Gastrocnemius medialis (tissue), 4 donors: ENCODE results near the gene SIDT1. TPM values are rescaled to one million over a fixed set of nuclear protein-coding genes. Genes with fewer than 3 reads are reported as not detected.

Experiments used
- ATAC-seq, 2 donors: fragments of 150-250 bp; one replicate each; pipeline ENCODE4 v1.9.1; 2016
- DNase-seq, 2 donors: peaks; one replicate each; pipeline ENCODE4 v3.0.0-alpha.2; 2019
- H3K27ac ChIP-seq, 4 donors: fragments of 200-600 bp; sonication (generic); 1 replicate in 1 of 4; 2 replicates in 3 of 4; pipeline ENCODE4 v1.5.1; 2016 to 2018; ENCODE audit warnings: mild to moderate bottlenecking in 2 of 4, moderate library complexity in 1 of 4
- H3K27me3 ChIP-seq, 3 donors: fragments of 200-600 bp; sonication (generic) in 2 of 3; 1 replicate in 1 of 3; 2 replicates in 2 of 3; pipeline versions ENCODE4 v1.5.1 to v1.6.0; 2016 to 2019; ENCODE audit warnings: mild to moderate bottlenecking in 1 of 3, moderate library complexity in 1 of 3
- H3K36me3 ChIP-seq, 2 donors: fragments of 200-600 bp; sonication (generic) in 1 of 2; one replicate each; pipeline ENCODE4 v1.5.1; 2017 to 2018
- H3K4me1 ChIP-seq, 2 donors: fragments of 200-600 bp; sonication (generic) in 1 of 2; one replicate each; pipeline ENCODE4 v1.5.1; 2016 to 2017; ENCODE audit warnings: mild to moderate bottlenecking in 2 of 2
- H3K4me3 ChIP-seq, 4 donors: fragments of 200-600 bp; sonication (generic) in 3 of 4; 1 replicate in 1 of 4; 2 replicates in 3 of 4; pipeline ENCODE4 v1.5.1; 2016 to 2019; ENCODE audit warnings: mild to moderate bottlenecking in 2 of 4
- H3K9me3 ChIP-seq, 3 donors: fragments of 200-600 bp; sonication (generic) in 2 of 3; 1 replicate in 1 of 3; 2 replicates in 2 of 3; pipeline ENCODE4 v1.5.1; 2016 to 2019
- POLR2A ChIP-seq, 2 donors: fragments of 450-650 bp; IDR thresholded peaks; one replicate each; pipeline ENCODE4 v1.6.1; 2017; ENCODE audit warnings: antibody characterized with exemption in 2 of 2, mild to moderate bottlenecking in 2 of 2, moderate library complexity in 2 of 2
- in situ Hi-C, 4 donors: fragments of 200-750 bp; cut with MboI; loops; one replicate each; pipeline versions ENCODE4 v1.15.0 to v1.8.0; 2017; ENCODE audit warnings: low sequenced_read_pairs in 4 of 4
- intact Hi-C: fragments of 100-400 bp; cut with DNase I; formaldehyde crosslinking; loops from one replicate; pipeline ENCODE4 v1.15.1; 2023; ENCODE audit warnings: low total_unique reads
- total RNA-seq, 4 donors: library from RNA; depleted of rRNA; stranded (reverse); fragments of >200 nt; gene quantifications; one replicate each; pipeline versions ENCODE4 v1.1.0 to v1.2.3, GENCODE V29; 2016
- TF ChIP-seq, protein P1 (sequence below), 5 experiments: fragments of 450-650 bp in 3 of 5; fragments of 200-600 bp in 2 of 5; sonication (generic) in 2 of 5; IDR thresholded peaks in 4 of 5; conservative IDR thresholded peaks in 1 of 5; 1 replicate in 4 of 5; 2 replicates in 1 of 5; pipeline ENCODE4 v1.5.1; 2016 to 2019; ENCODE audit warnings: antibody characterized with exemption in 5 of 5, mild to moderate bottlenecking in 3 of 5, moderate library complexity in 3 of 5

The SIDT1 gene
- total RNA-seq, 4 donors from 2014 or later: 0.13 to 0.87 (median 0.19) TPM; not detected in 1

GRCh38 chr3:113637756-113638155, 105.4 kb downstream of the SIDT1 start:
- ATAC-seq (no peak), DNase-seq (no peak)
- H3K27ac ChIP-seq: no peak overlapping the region
- H3K9me3 ChIP-seq: no peaks in the 10 kb centered on the region
- H3K4me3 ChIP-seq: no peak overlapping the region
- peaks cover 11% of the 10 kb centered on the region in 2 donors for H3K4me1 ChIP-seq
- in situ Hi-C loops (no loop called here), intact Hi-C loops (no loop called here)
- TF ChIP-seq, protein P1, sequence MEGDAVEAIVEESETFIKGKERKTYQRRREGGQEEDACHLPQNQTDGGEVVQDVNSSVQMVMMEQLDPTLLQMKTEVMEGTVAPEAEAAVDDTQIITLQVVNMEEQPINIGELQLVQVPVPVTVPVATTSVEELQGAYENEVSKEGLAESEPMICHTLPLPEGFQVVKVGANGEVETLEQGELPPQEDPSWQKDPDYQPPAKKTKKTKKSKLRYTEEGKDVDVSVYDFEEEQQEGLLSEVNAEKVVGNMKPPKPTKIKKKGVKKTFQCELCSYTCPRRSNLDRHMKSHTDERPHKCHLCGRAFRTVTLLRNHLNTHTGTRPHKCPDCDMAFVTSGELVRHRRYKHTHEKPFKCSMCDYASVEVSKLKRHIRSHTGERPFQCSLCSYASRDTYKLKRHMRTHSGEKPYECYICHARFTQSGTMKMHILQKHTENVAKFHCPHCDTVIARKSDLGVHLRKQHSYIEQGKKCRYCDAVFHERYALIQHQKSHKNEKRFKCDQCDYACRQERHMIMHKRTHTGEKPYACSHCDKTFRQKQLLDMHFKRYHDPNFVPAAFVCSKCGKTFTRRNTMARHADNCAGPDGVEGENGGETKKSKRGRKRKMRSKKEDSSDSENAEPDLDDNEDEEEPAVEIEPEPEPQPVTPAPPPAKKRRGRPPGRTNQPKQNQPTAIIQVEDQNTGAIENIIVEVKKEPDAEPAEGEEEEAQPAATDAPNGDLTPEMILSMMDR (IDR thresholded peaks at IDR 0.05 in 4 of 5, conservative IDR thresholded peaks at IDR 0.05 in 1 of 5): no peak
- no peak for TF ChIP-seq POLR2A (IDR thresholded peaks at IDR 0.05)
- no peaks in the 10 kb centered on the region for H3K27me3 ChIP-seq
- H3K36me3 ChIP-seq: no peaks in the 10 kb centered on the region

DNA sequence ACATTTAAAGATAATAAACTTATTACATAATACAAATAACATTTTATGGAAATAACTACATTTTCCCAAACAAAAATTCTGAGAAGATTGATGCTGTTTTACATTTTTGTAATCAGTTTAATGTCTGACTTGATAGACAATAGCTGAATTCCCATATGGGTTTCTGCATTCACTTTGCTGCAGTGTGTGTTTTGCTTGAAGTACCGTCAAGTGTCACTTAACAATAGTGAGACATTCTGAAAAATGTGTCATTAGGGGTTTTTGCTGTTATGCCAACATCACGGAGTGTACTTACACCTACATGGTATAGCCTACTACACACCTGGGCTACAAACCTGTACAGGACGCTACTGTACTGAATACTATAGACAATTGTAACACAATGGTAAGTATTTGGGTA, 106.6 kb downstream of the SIDT1 start:
- TF ChIP-seq POLR2A (IDR thresholded peaks at IDR 0.05): no peak
- TF ChIP-seq, protein P1 (IDR thresholded peaks at IDR 0.05 in 4 of 5, conservative IDR thresholded peaks at IDR 0.05 in 1 of 5): no peak
- DNase-seq (no peak), ATAC-seq (no peak)
- H3K36me3 ChIP-seq: no peaks in the 10 kb centered on the region
- H3K9me3 ChIP-seq: no peaks in the 10 kb centered on the region
- no peak overlapping the region for H3K27ac ChIP-seq
- intact Hi-C loops (no loop called here), in situ Hi-C loops (no loop called here)
- peaks cover 11% of the 10 kb centered on the region in 2 donors for H3K4me1 ChIP-seq
- no peak overlapping the region for H3K4me3 ChIP-seq
- H3K27me3 ChIP-seq: no peaks in the 10 kb centered on the region

- DNase-seq (no peak), ATAC-seq (no peak)
- H3K9me3 ChIP-seq: no peaks in the 10 kb centered on the region
- in situ Hi-C loops: no loop called here
- H3K27ac ChIP-seq: no peak overlapping the region
- TF ChIP-seq, protein P1 (IDR thresholded peaks at IDR 0.05 in 4 of 5, conservative IDR thresholded peaks at IDR 0.05 in 1 of 5): no peak
- no peak for TF ChIP-seq POLR2A (IDR thresholded peaks at IDR 0.05)
- H3K4me3 ChIP-seq: no peak overlapping the region
- H3K27me3 ChIP-seq: no peaks in the 10 kb centered on the region
- H3K36me3 ChIP-seq: no peaks in the 10 kb centered on the region
- intact Hi-C loops: no loop called here
- peaks cover 12 to 14% of the 10 kb centered on the region in 2 donors for H3K4me1 ChIP-seq
These were observed 111.2 kb downstream of the SIDT1 start for GRCh38 chr3:113643583-113643982.

DNA sequence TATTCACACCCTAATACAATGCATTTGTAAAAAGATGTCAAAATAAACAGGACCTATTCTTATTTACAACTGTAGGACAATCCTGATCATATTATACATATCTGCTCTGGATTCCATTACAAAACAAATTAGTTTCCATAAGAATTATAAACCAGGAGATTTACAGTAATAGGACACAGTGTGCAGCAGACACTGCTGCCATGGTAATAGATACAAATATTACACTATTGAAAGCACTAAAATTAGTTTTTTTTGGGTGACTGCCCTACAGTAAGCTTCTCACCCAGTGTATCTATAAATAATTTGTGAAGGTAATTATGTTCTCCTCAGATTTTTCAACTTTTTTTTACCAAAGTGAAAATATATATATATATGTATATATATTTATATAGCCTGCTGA, 116.2 kb downstream of the SIDT1 start:
- H3K4me1 ChIP-seq: peaks cover 13 to 34% of the 10 kb centered on the region in 2 donors
- no peak overlapping the region for H3K4me3 ChIP-seq
- no peaks in the 10 kb centered on the region for H3K27me3 ChIP-seq
- no peaks in the 10 kb centered on the region for H3K36me3 ChIP-seq
- ATAC-seq (no peak), DNase-seq (no peak)
- H3K27ac ChIP-seq: no peak overlapping the region
- intact Hi-C loops: no loop called here
- TF ChIP-seq, protein P1 (IDR thresholded peaks at IDR 0.05 in 4 of 5, conservative IDR thresholded peaks at IDR 0.05 in 1 of 5): no peak
- H3K9me3 ChIP-seq: no peaks in the 10 kb centered on the region
- in situ Hi-C loops: no loop called here

DNA sequence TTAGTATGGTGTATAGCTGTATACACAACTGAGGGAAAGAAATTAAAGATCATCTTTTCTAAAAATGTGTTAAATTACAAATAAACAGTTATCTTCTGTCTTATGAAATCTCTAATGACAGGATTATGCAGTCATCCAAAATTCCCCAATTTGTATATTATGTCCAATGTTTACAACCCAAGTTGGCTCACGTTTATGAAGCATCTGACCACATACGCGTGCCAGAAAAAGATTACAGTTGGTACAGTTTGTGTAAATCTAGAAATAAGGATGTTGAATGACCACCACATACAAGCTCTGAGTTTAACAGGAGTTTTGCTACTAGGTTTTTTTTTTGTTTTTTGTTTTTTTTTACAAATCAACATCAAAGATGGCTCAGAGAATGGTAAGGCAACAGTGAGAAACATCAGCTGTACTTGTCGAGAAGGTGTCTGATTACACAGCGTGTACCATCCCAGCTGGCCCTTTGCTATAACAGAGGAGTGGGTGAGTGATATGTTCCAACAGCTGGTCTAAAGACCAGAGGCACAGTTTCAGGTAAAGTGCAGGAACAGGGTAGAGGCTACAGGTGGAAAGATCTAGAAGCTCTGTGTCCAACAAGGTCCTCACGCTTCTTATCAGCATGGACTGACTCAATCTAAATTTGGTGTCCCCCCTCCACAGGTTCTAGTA, 117.0 kb downstream of the SIDT1 start:
- no peaks in the 10 kb centered on the region for H3K27me3 ChIP-seq
- H3K4me3 ChIP-seq: no peak overlapping the region
- peak overlapping the region in 2 of 4 donors; percentile 16 to 60 for H3K27ac ChIP-seq
- in situ Hi-C loops: no loop called here
- peak; percentile 37 to 52 for ATAC-seq
- H3K9me3 ChIP-seq: no peaks in the 10 kb centered on the region
- intact Hi-C loops: no loop called here
- no peaks in the 10 kb centered on the region for H3K36me3 ChIP-seq
- peaks cover 19 to 39% of the 10 kb centered on the region in 2 donors for H3K4me1 ChIP-seq
- TF ChIP-seq POLR2A (IDR thresholded peaks at IDR 0.05): no peak
- TF ChIP-seq, protein P1 (IDR thresholded peaks at IDR 0.05 in 4 of 5, conservative IDR thresholded peaks at IDR 0.05 in 1 of 5): no peak
- DNase-seq: no peak
